Dedifferentiated amniotic fluid mesenchymal stem cell (primary cell): ENCODE results near the gene DDC.

ENCODE experiments used
- DNase-seq: peaks from one replicate; pipeline ENCODE4 v3.0.0-alpha.2; 2016; ENCODE audit errors: extremely low spot score

Gene DDC, protein sequence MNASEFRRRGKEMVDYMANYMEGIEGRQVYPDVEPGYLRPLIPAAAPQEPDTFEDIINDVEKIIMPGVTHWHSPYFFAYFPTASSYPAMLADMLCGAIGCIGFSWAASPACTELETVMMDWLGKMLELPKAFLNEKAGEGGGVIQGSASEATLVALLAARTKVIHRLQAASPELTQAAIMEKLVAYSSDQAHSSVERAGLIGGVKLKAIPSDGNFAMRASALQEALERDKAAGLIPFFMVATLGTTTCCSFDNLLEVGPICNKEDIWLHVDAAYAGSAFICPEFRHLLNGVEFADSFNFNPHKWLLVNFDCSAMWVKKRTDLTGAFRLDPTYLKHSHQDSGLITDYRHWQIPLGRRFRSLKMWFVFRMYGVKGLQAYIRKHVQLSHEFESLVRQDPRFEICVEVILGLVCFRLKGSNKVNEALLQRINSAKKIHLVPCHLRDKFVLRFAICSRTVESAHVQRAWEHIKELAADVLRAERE

DNA sequence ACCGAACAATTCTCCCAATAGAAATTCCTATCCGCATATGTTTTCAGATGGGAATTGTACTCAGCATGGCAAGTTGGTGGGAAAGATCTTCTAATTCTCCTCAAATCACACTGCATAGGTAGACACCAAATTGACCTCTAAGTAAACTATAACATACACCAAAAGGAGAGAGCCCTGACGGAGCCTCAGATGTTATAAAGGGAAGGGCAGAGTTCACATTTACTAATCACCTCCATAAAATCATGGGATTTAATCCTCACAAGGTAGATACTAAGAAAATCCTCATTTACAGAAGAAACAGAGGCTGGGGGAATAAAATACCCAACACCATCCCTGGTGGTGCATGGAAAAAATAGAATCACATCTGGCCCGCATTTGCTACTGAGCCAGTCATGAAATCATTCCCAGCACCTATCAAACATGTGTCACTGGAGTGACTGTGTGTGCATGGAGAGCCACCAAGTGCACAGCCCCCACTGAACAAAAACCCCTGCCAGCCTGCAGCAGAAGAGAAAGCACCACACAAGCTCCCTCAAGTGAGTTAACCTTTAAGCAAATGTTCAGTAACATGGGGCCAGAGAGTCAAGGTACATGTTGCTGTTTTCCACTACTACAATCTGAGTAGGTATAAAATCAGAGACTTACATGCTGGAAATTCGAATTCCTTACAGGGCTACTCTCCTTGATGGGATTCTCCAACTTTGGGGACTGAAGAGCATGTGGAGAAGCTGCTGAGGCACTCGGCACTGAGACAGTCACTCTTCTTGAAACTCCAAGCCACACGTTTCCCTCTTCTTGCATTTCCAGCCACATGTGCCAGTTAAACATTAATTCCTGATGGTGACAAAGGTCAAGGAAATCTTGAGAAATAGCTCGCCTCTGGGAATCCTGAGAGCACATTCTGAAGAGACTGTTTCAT lies at the start of gene DDC:
TSS of gene DDC (minus strand) at position 766 of the 919 bp plus-strand sequence. CDS start 21,320 bp downstream, outside the sequence.
- no peak for DNase-seq

DNA sequence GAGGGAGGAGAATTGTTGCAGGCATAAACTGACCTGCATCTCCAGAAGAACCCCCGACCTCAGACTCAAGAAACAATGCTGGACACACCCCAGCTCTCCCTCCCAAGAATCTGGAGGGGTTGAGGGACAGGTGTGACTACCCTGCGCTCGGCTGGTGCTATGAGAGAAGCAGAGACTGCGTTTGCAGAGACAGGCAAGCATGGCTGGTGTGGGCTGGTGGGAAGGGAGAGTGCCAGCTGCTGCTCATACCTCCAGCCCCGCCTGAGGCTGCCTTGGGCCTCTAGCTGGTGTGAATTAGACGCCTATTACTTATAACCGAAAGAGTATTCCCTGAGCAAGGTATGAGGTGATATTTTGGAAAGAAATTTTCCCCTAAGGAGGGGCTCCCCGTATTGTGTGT lies 48.3 kb upstream of the DDC start:
- DNase-seq = no peak

DNA sequence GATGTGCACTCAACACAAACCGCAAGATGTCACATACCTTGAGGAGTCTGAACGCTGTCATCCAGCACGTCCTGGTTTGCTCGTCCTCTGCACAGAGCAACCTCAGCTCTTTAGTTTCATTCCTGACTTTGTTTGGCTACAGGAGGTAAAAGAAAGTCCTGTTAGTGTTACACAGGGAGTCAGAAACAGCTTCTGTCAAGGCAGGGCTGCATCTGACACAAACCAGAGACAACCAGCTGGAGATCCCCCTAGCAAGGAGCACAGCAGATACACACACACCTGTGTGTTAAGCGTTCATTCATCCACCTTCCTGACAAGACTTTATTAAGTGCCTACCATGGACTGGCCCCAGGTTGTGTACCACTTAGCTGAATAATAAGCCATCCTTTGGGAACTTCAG lies 47.5 kb upstream of the DDC start:
- no peak for DNase-seq

DNA sequence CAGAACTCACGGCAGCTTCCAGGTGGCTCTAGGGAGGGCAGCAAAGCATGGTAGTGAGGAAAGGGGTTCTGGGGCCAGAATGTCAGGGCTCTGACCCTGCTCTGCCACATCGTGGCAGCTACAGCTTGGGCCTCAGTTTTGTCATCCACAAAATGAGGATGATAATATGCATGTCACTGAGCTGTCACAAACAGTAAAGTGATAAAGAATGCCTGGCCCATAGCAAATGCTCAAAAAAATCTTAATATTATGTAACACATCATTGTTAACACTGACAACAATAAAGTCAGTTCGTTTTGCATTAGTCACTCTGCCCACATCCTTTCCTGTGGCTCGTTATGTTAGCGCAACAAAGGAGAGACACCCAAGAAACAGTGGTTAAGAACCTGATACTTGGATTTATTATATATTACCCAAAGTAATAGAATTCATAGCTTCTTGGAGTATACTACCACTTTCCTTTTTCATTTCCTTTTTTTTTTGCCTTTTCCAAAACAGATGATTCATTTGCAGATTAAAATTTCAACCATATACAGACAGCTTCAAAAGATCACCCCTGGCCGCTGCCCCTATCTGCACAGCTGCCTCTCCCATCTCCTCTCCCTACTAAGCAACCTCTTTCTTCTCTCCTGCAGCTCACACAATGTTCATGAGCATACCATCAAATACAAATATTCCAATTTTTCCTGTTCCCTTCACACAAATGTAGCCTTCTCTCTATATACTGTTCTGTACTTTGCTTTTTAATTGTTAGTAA lies 45.5 kb upstream of the DDC start:
- DNase-seq = no peak

DNA sequence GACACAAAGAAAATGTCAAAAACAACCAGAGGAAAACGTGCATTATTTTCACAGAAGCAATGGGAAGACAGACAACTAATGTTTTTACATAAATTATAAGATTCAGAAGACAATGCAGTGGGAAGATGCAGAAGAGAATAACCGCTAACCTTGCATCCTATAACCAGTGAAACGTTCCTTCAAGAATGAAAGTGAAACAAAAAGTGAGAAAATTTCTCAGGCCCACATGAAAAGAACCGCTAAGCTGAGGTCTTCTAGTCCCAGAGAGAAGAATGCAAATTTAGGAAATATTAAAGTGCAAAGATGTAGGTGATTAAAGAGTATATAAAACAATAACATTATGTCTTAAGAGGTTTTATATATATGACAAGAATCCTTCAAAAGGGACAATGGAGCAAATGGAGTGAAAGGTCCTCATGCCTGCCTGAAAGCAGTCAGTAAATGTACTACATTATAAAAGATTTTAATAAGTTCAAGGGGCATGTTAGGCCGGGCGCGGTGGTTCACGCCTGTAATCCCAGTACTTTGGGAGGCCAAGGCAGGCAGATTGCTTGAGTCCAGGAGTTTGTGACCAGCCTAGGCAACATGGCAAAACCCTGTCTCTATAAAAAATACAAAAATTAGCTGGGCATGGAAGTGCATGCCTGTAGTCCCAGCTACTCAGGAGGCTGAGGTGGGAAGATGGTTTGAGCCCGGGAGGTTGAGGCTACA lies 43.1 kb upstream of the DDC start:
- DNase-seq = no peak

DNA sequence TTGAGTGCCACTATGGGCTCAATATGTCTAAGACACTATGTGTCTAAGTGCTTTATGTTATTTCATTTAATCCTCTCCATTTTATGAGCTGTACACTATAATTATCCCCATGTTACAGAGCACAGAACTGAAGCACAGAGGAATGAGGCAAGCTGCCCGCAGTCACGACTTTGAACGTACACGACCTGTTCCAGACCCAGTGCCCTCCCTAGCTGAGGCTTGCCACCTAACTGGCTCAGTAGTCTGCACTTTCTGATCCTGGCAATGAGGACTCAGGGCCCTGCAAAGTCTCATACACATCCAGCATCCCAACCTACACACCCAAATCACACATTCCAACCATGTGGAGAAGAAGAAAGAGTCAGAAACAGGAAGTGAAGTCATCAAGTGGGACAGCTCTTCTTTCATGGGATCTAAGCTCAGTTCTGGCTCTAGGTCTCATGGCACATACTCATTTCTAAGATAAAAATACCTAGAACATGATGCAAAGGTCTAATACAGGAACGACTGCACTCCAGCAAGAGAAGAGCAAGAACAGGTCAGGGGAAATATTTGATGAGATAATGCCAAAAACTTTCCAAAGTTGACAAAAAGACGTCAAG lies 42.4 kb upstream of the DDC start:
- DNase-seq = no peak

DNA sequence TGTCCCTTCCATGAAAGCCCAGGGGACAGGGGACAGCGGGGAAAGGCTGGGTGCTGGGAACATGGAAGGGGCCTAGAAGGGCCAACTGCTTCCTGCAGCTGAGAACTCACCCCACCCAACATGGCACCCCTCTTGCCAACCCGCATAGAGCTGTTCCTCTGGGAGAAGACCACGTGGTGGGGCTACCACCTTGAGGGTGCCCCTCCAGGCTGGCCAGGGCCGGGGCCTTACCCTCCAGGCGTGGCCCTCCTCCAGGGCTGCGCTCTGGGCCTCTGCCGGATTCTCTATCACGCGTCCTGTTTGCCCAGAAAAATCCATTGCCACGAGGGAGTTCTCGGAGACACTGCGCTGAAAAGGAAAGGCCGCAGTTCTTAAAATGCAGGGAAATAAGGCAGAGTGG lies 39.9 kb upstream of the DDC start:
- DNase-seq = no peak

DNA sequence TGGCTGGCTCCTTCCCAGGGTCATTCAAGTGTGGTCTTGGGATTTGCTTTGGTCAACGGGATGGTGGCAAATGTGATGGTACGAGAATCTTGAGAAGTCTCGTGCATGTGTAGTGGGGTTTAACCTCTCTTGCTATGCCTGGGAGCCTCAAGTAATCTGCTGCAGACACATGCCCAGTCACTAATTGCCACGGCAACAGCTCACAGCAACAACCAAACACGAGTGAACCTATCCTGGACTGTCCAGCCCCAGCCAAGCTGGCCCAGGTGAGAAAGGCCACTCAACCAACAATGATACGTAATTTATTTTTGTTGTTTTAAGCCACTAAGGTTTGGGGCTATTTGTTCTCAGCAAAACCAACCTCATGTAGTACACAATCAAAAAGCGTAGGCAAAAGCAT lies 38.1 kb upstream of the DDC start:
- no peak for DNase-seq

DNA sequence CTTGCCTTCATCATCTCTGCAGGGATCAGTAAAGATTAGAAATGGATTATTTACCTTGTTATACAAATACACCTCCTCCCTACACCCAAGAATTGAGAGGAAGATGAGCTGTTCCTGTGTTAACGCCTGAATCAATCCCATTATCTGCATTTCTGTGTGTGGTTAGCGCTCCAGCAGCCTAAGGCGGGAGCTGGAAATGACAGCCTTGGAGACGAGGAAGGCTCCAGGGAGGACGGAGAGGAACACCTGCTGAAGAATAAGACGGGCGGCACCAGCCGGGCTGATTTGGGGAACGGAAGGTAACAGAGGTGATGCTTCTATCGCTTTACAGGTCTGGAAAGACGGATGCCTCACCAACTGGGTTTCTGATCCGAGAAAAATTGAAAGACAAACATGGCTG lies 34.2 kb upstream of the DDC start:
- no peak for DNase-seq

DNA sequence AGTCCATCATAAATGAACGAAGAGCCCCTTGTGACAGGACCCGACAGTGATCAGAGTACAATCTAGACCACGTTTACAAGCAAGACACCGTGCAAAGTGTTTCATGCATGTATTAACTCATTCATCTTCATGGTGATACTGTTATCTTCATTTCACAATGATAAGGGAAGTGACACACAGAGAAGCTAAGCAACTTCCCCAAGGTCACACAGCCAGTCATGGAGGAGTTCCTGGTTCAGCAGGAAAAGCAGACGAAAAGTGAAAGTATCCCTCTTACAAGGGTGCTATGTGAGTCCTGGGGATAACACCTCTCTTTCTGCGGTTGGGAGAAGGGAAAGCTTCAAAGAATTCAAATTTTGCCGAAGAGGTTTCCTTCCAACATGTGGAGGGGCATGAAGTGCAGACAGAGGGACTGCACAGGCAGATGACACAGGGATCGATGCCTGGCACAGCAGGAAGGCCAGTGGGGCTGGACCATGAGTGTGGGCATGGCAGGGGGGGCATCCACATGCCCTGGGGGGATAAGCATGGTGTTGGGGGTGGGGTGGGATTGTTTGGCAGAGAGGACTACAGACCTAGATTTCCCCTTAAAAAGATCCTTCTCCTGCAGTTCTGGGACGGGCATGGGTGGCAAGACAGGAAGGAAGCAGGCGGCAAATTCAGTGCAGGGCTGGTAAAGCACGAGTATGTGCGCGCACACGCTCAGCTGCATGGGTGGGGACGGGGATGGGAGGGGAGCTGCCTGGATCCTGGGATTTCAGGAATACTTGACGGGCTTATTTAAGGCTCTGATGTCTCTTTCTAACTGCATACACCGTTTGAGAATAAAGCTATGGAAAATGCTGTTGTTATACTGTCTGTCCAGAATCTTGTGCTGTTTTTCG lies 33.5 kb upstream of the DDC start:
- no peak for DNase-seq

DNA sequence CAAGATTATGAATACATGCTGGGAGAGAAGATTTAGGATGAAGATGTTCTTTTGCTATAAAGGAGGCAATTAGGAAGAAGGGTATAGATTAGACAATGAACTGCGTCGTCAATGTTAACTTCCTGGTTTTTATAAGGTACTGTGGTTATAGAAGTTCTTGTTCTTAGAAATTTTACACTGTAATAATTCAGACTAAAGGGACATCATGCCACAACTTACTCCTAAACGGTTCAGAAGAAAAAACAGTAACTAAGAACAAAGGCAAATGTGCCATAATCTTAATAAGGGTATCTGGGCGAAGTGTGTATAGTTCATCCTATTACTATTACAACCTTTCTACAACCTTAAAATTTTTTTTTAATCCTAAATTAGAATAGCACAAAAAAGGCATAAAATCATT lies 31.3 kb upstream of the DDC start:
- DNase-seq = no peak

DNA sequence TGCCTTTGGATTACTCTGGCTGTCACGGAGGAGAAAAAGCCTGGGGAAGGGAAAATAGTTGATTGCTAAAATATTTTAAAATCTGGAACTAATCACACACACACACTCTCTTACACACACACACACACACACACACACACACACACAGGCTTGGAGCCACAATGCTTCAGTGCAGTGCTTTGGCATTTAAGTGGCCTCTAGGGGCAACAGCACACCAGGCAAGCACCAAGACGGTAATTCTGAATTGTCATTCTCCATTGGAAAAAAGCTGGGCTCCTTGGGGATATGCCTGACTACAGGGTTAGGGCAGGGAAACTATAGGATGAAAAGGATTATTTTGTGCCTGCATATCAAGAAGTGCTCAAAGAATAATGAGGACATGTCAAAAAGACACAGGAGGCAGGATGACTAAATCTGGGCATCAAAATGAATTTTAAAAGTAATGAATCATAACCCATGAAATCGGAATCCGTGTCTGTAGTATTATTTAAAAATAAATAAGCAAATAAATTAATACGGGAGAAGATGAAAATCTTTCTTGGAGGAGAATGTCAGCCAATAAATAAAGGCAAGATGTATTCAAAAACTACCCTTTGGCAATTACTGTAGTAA lies 30.4 kb upstream of the DDC start:
- no peak for DNase-seq

DNA sequence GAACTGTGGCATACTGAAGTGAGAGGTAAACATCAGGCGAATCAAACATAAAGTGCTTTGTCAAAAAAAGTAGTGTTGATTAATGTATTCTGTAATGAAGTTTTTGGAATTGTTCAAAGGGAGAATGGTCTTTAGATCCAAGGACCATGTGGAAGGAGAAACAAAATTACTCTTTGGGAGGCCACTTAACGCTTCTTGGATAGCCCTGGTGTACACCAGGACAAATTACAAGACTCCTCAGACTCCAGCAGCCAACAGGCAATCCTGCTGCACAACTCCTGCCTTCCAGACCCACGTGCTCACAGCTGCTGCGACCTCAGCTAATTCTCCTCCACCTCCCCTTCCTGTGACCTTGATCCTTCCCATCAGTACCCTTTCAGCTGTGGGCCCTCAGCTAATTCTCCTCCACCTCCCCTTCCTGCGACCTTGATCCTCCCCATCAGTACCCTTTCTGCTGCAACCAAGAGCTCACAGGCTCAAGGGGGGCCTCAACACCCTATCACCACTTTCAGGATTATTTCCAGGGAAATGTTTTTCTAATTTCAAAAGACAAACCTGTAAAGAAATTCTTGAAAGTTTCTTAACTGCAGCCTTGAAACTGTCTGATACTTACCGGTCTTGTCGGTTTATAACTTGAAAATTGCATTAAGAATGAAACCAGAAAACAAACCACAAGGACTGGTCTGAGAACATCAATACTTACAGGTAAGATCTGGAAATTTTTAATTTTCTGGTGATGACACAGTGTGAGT lies 29.7 kb upstream of the DDC start:
- no peak for DNase-seq

DNA sequence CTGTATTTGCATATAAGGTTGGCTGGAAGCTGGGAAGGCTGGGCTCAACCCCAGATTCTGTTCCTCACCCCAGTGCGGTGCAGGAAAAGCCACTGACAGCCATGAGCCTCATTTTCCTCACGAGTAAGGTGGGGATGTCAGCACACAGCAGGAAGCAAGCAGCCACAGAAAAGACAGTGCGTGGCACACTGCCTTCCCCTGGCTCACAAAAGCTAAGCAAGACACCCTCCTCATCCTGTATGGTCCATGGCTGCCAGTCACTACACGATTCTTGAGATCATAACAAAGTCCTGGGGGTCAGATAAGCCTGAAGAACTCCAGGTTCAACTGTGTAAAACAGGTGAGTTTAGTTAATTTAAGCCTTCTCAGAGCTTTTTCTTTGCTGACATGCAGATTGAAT lies 28.9 kb upstream of the DDC start:
- DNase-seq = no peak

DNA sequence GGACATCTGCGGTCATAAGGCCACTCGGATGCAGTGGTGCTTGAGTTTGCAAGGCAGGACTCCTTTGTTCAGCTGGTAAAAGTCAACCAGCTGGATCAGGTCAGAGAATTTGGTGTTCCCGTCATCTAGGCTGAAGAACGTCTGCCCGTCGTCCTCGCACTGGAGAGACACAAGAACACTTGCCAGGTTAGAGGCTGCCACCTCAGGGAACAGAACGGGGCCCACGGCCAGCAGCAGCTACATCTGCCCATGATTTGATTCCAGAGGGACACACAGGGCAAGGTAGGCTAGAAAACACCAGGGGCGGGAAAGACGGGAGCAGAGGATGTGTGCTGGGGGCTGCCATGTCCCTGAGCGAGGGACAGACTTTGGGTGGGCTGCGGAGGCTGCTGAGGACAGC lies 27.7 kb upstream of the DDC start:
- no peak for DNase-seq

DNA sequence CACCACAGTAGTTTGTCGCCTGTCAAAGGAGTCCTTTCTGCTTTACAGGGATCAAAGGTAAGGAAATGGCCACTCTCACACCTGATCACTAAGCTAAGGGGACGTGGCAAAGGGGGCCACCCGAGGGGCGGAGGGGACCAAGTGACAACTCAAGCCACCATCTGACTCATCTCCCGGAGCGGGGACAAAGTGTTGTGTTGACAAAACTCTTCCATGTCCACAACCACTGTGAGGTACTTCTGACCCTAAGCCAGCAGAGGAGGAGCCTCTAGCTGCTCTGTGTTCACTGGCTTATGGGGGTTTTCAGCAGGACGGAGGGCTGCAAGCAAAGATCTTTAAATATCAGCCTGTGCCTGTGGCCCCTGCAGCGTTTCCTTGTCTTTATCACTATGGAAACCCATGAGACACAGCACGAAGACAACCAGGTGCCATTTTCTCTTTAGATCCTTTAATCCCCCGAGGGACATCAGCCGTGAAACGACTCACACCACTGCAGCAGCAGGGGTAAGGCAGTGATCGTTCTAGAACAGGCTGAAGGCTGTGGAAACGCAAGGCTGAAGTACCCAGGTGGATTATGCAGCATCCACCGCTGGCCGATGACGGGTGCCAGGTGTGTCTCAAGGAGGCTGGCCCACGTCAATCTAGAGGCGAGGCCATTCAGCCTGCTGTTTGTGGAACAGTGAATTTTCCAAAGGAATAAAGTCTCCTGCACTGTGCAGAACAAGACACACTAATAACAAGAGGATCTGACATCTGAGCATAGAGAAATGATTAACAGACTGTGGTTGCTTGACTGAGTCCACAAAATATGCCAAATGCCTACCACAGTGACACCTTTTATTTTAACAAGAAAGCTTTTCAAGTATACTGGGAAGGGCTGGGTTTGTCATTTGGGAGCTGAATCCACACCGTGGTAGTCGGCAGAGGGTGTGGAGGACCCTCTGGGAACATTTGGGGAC lies 26.6 kb upstream of the DDC start:
- DNase-seq = no peak

DNA sequence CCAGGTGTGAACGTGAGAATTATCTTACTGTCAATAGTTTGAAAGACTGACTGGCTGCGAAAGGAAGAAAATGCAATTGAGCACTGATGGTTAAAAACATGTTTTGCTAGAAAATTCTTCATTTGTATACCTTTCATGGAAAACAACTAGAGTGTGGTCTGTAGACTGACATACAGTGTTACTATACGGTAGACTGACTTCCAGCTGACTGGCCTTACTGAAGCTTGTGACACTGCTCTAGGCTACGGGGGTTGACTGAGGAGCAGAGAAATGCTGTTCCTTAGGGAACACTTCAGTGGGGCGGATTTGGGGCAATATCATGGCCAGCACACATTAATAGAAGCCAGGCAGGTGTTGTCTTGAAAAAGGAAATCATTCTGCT lies 25.9 kb upstream of the DDC start:
- no peak for DNase-seq

DNA sequence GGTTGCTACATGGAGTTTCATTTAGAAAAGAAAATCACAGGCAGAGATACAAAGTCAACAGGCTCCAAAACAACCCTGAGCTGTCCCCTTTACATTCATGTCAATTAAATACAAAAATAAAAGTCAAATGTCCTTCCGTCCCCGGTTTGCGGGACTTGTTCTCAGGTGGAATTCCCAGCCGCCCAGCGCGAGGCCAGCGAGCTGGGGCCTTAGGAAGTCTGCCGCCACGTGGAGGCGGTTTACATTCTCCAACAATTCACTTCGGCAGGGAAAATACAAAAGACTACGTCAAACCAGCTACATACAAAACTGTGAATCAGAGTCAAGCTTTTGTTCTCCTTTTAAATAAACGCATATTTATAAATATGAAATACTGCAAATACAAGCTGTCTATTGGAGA lies 25.3 kb upstream of the DDC start:
- DNase-seq = no peak
